SK-N-SH treated with all-trans-retinoic acid at 6 μM for 48 hours (cell line): ENCODE results near the gene SLC22A2.

Source experiments
- ATAC-seq: fragments of 200-7000 bp; cut with Tn5 transposase; 3 replicates; pipeline ENCODE4 v1.9.1; 2020; ENCODE audit warnings: mild to moderate bottlenecking, moderate library complexity
- ARNTL ChIP-seq: fragments of 450-650 bp; formaldehyde crosslinking; IDR thresholded peaks from 2 replicates; pipeline ENCODE4 v1.5.0; 2020; ENCODE audit warnings: low read depth, mild to moderate bottlenecking, moderate library complexity, borderline replicate concordance
- BACH2 ChIP-seq: fragments of 250-450 bp; sonication (Bioruptor Pico); IDR thresholded peaks from 2 replicates; pipeline ENCODE4 v1.9.0; 2021; ENCODE audit warnings: mild to moderate bottlenecking, borderline replicate concordance
- CREB5 ChIP-seq: fragments of 250-450 bp; sonication (Bioruptor Pico); IDR thresholded peaks from 2 replicates; pipeline ENCODE4 v1.5.1; 2020; ENCODE audit warnings: low read depth, mild to moderate bottlenecking, moderate library complexity
- CSDC2 ChIP-seq: fragments of 250-450 bp; sonication (Bioruptor Pico); IDR thresholded peaks from 2 replicates; pipeline ENCODE4 v1.5.0; 2020; ENCODE audit warnings: mild to moderate bottlenecking, moderate library complexity
- GLIS3 ChIP-seq: fragments of 250-450 bp; sonication (Bioruptor Pico); IDR thresholded peaks from 2 replicates; pipeline ENCODE4 v1.5.0; 2020; ENCODE audit warnings: mild to moderate bottlenecking, moderate library complexity
- ISL1 ChIP-seq: fragments of 250-450 bp; sonication (Bioruptor Pico); IDR thresholded peaks from 2 replicates; pipeline ENCODE4 v2.1.2; 2022; ENCODE audit warnings: mild to moderate bottlenecking, moderate library complexity
- OSR1 ChIP-seq: fragments of 250-450 bp; sonication (Bioruptor Pico); IDR thresholded peaks from 2 replicates; pipeline ENCODE4 v1.8.0; 2022; ENCODE audit warnings: moderate library complexity, mild to moderate bottlenecking, inconsistent platforms
- PPARA ChIP-seq: fragments of 250-450 bp; sonication (Bioruptor Pico); IDR thresholded peaks from 2 replicates; pipeline ENCODE4 v1.5.0; 2020; ENCODE audit warnings: mild to moderate bottlenecking, borderline replicate concordance
- RARB ChIP-seq: fragments of 250-450 bp; sonication (Bioruptor Pico); IDR thresholded peaks from 2 replicates; pipeline ENCODE4 v1.8.0; 2021; ENCODE audit warnings: mild to moderate bottlenecking, moderate library complexity
- SNAI2 ChIP-seq: fragments of 250-450 bp; sonication (Bioruptor Pico); IDR thresholded peaks from 2 replicates; pipeline ENCODE4 v1.5.0; 2020; ENCODE audit warnings: mild to moderate bottlenecking, moderate library complexity
- ZC3H10 ChIP-seq: fragments of 250-450 bp; sonication (Bioruptor Pico); IDR thresholded peaks from 2 replicates; pipeline ENCODE4 v1.5.1; 2021; ENCODE audit warnings: mild to moderate bottlenecking, moderate library complexity
- ZNF565 ChIP-seq: fragments of 450-650 bp; formaldehyde crosslinking; conservative IDR thresholded peaks from 2 replicates; pipeline ENCODE4 v1.5.0; 2020; ENCODE audit warnings: low read depth, mild to moderate bottlenecking, moderate library complexity
- ZNF70 ChIP-seq: fragments of 450-650 bp; formaldehyde crosslinking; IDR thresholded peaks from 2 replicates; pipeline ENCODE4 v1.5.0; 2020; ENCODE audit warnings: mild to moderate bottlenecking, moderate library complexity
- TF ChIP-seq, protein P1 (sequence below): fragments of 250-450 bp; sonication (Bioruptor Pico); IDR thresholded peaks from 2 replicates; pipeline ENCODE4 v1.5.0; 2020; ENCODE audit warnings: mild to moderate bottlenecking, moderate library complexity
- TF ChIP-seq, protein P2 (sequence below): fragments of 250-450 bp; sonication (Bioruptor Pico); IDR thresholded peaks from 2 replicates; pipeline ENCODE4 v1.5.1; 2021; ENCODE audit warnings: mild to moderate bottlenecking, moderate library complexity
- TF ChIP-seq, protein P3 (sequence below): fragments of 250-450 bp; sonication (Bioruptor Pico); IDR thresholded peaks from 2 replicates; pipeline ENCODE4 v1.8.0; 2020; ENCODE audit warnings: mild to moderate bottlenecking, moderate library complexity, borderline replicate concordance
- TF ChIP-seq, protein P4 (sequence below): fragments of 250-450 bp; sonication (Bioruptor Pico); IDR thresholded peaks from 2 replicates; pipeline ENCODE4 v1.8.0; 2021; ENCODE audit warnings: low read depth, mild to moderate bottlenecking, moderate library complexity, borderline replicate concordance

SLC22A2 gene

DNA sequence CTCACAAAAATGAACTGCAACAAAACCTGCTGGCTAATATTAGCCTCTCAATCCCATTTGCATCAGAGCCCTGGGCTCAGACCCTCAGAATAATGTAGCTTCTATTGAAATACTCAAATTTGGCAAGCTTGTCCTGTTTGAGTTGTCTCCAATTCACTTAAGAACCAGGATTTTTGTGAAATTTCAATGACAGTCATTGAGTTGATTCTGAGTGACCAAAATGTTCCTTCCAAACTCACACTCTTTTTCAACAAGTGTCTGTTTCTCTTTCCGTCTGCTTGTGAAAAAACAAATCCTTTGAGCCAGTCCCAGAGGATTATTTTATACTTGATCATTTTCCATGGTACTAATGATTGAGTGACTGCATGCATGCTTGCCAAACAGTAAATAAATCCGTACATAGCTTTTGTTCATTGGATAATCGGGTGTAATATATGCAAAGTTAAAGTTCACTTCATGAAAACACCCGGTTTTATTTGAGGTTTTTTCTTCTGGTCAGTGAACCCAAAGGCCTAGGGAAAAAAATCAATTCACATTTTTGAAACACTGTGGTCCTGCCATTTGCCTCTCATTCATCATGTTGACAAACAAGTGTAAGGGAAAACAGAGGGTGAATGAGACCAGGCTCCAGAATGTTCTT lies 16.4 kb upstream of the SLC22A2 start (continued):
- TF ChIP-seq, protein P1, sequence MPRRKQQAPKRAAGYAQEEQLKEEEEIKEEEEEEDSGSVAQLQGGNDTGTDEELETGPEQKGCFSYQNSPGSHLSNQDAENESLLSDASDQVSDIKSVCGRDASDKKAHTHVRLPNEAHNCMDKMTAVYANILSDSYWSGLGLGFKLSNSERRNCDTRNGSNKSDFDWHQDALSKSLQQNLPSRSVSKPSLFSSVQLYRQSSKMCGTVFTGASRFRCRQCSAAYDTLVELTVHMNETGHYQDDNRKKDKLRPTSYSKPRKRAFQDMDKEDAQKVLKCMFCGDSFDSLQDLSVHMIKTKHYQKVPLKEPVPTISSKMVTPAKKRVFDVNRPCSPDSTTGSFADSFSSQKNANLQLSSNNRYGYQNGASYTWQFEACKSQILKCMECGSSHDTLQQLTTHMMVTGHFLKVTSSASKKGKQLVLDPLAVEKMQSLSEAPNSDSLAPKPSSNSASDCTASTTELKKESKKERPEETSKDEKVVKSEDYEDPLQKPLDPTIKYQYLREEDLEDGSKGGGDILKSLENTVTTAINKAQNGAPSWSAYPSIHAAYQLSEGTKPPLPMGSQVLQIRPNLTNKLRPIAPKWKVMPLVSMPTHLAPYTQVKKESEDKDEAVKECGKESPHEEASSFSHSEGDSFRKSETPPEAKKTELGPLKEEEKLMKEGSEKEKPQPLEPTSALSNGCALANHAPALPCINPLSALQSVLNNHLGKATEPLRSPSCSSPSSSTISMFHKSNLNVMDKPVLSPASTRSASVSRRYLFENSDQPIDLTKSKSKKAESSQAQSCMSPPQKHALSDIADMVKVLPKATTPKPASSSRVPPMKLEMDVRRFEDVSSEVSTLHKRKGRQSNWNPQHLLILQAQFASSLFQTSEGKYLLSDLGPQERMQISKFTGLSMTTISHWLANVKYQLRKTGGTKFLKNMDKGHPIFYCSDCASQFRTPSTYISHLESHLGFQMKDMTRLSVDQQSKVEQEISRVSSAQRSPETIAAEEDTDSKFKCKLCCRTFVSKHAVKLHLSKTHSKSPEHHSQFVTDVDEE (CRISPR knock-in tag) = no peak
- TF ChIP-seq ARNTL (CRISPR knock-in tag) = no peak
- TF ChIP-seq GLIS3 (CRISPR knock-in tag) = no peak
- TF ChIP-seq BACH2 (CRISPR knock-in tag) = no peak
- no peak for TF ChIP-seq ZNF565 (CRISPR knock-in tag)

- no peak for ATAC-seq
- TF ChIP-seq RARB (CRISPR knock-in tag) (no peak), GLIS3 (CRISPR knock-in tag) (no peak), ZNF565 (CRISPR knock-in tag) (no peak), PPARA (CRISPR knock-in tag) (no peak), ISL1 (CRISPR knock-in tag) (no peak), CSDC2 (CRISPR knock-in tag) (no peak)
- TF ChIP-seq, protein P2, sequence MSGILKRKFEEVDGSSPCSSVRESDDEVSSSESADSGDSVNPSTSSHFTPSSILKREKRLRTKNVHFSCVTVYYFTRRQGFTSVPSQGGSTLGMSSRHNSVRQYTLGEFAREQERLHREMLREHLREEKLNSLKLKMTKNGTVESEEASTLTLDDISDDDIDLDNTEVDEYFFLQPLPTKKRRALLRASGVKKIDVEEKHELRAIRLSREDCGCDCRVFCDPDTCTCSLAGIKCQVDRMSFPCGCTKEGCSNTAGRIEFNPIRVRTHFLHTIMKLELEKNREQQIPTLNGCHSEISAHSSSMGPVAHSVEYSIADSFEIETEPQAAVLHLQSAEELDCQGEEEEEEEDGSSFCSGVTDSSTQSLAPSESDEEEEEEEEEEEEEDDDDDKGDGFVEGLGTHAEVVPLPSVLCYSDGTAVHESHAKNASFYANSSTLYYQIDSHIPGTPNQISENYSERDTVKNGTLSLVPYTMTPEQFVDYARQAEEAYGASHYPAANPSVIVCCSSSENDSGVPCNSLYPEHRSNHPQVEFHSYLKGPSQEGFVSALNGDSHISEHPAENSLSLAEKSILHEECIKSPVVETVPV = no peak
These were observed 15.1 kb upstream of the SLC22A2 start for GRCh38 chr6:160273750-160274149.

DNA sequence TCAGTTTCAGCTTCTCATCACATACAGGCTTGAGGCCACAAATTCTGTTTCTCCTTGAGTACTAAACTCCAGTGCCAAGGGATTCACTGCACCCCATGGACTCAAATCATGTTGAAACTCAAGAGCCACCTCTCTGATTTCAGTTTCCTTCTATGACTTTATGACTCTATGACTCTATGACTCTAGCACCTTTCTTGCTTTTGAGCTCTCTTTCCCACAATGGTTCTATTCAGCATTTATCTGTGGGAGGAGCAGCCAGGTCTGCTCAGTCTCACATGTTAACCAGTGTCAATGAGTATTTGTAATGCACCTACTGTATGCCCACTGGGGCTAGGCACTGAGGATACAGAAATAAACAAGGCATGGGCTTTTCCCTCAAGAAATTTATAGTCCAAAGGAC lies 14.6 kb upstream of the SLC22A2 start:
- no peak for TF ChIP-seq GLIS3 (CRISPR knock-in tag)
- no peak for TF ChIP-seq OSR1 (CRISPR knock-in tag)
- no peak for TF ChIP-seq ZNF70
- TF ChIP-seq, protein P3, sequence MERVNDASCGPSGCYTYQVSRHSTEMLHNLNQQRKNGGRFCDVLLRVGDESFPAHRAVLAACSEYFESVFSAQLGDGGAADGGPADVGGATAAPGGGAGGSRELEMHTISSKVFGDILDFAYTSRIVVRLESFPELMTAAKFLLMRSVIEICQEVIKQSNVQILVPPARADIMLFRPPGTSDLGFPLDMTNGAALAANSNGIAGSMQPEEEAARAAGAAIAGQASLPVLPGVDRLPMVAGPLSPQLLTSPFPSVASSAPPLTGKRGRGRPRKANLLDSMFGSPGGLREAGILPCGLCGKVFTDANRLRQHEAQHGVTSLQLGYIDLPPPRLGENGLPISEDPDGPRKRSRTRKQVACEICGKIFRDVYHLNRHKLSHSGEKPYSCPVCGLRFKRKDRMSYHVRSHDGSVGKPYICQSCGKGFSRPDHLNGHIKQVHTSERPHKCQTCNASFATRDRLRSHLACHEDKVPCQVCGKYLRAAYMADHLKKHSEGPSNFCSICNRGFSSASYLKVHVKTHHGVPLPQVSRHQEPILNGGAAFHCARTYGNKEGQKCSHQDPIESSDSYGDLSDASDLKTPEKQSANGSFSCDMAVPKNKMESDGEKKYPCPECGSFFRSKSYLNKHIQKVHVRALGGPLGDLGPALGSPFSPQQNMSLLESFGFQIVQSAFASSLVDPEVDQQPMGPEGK = no peak
- TF ChIP-seq, protein P2 = no peak
- TF ChIP-seq ZC3H10 = no peak
- no peak for ATAC-seq

DNA sequence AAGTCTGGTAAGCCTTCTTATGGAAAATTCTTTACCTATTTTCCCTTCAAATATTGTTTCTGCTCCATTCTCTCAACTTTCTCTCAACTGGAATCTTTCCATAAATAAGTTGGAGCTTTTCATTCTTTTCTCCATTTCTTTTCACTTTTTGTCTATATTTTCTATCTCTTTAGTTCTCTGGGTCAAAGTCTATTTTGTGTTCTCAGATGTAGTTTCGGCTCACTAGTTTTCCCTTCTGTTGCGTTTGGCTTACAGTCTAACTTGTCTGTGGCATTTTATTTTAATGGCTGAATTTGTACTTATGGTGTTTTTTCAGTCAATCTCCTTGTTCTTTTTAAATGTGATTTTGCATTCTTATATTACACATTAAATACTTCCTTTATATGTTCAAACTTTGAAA lies 14.1 kb upstream of the SLC22A2 start:
- no peak for ATAC-seq
- no peak for TF ChIP-seq ARNTL (CRISPR knock-in tag)

DNA sequence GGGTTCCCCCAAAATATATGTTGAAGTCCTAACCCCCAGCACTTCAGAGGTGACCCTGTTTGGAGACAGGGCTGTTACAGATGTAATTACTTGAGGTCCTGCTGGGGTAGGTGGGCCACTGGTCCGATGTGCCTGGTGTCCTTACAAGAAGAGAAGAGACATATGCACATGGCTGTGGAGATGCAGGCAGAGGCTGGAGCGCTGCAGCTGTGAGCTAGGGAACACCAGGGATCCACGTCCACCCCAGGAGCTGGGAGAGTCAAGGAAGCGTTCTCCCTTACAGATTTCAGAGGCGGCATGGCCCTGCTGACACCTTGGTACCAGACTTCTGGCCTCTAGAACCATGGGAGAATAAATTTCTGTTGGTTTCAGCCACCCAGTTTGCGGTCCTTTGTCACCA lies 11.7 kb upstream of the SLC22A2 start:
- ATAC-seq = no peak
- no peak for TF ChIP-seq BACH2 (CRISPR knock-in tag)
- TF ChIP-seq, protein P4, sequence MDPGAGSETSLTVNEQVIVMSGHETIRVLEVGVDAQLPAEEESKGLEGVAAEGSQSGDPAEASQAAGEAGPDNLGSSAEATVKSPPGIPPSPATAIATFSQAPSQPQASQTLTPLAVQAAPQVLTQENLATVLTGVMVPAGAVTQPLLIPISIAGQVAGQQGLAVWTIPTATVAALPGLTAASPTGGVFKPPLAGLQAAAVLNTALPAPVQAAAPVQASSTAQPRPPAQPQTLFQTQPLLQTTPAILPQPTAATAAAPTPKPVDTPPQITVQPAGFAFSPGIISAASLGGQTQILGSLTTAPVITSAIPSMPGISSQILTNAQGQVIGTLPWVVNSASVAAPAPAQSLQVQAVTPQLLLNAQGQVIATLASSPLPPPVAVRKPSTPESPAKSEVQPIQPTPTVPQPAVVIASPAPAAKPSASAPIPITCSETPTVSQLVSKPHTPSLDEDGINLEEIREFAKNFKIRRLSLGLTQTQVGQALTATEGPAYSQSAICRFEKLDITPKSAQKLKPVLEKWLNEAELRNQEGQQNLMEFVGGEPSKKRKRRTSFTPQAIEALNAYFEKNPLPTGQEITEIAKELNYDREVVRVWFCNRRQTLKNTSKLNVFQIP = no peak
- TF ChIP-seq CREB5 (CRISPR knock-in tag) = no peak
- TF ChIP-seq, protein P2 = no peak
- TF ChIP-seq CSDC2 (CRISPR knock-in tag) = no peak
- TF ChIP-seq, protein P3 = no peak
- TF ChIP-seq SNAI2 (CRISPR knock-in tag) = no peak
